NK-92 (cell line): Measurements from ENCODE around the gene BTD.

ENCODE experiments used
- DNase-seq: peaks from one replicate; lab custom pipeline; 2025; ENCODE audit not compliant: unreplicated experiment; lab: John Stamatoyannopoulos, UW

The BTD gene, protein sequence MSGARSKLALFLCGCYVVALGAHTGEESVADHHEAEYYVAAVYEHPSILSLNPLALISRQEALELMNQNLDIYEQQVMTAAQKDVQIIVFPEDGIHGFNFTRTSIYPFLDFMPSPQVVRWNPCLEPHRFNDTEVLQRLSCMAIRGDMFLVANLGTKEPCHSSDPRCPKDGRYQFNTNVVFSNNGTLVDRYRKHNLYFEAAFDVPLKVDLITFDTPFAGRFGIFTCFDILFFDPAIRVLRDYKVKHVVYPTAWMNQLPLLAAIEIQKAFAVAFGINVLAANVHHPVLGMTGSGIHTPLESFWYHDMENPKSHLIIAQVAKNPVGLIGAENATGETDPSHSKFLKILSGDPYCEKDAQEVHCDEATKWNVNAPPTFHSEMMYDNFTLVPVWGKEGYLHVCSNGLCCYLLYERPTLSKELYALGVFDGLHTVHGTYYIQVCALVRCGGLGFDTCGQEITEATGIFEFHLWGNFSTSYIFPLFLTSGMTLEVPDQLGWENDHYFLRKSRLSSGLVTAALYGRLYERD

DNA sequence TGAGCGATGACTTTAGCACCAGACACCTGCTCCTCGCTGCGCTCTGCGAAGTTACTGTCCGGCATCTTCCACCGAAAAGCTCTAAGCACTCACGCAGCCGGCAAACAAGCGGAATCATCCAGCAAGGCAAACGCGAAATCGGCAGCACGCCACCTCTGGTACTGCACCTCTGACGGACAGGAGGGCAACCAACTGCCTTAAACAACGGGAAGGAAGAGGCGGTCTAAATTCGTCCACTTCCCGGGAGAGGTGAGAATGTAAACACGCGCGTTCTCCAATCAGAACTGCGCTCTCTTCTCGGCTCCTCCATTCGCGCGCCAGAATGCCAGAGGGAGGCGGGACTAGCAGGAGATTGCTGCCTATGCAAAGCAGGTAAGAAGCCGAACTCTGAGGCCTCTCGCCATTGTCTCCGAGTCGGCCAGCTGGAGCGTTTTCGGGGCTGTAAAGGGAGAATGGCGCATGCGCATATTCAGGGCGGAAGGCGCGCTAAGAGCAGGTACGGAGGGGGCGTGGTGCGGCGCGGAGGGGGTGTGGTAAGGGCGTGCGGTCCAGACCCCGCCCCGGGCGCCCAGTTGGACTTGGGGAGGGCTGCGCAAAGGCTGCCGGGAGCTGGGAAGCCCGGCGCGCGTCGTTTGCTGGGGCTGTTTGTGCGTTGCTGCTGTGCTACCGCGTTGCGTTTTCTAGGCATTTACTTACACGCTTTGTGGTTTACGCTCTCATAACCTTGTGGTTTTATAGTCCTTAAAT lies at the start of gene BTD, which contains the start of gene HACL1:
Gene BTD, plus strand, starts transcription at position 347 of the 747 bp plus-strand sequence. CDS start 33,695 bp downstream, outside the sequence.
Gene HACL1, minus strand, starts transcription at position 171 of the 747 bp plus-strand sequence. Its CDS starts 106 bp downstream, at position 65.
- DNase-seq, result no peak

DNA sequence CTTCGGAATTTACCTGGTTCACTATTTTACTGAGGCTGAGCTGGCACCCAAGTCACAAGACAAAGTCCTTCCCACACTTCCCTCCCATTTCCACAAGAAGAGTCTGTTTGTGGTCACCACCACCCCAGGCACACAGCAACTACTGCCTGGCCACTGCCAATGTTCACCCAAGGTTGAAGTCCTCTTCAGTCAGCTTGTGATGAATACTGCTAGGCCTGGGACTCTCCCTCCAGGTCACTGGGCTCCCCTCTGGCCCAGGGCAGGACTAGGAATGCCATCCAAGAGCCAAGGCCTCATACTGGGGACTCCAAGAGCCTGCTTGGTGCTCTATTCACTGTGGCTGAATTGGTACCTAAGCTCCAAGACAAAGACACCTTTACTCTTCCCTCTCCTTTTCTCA lies 49.6 kb upstream of the BTD start:
- DNase-seq, result no peak

DNA sequence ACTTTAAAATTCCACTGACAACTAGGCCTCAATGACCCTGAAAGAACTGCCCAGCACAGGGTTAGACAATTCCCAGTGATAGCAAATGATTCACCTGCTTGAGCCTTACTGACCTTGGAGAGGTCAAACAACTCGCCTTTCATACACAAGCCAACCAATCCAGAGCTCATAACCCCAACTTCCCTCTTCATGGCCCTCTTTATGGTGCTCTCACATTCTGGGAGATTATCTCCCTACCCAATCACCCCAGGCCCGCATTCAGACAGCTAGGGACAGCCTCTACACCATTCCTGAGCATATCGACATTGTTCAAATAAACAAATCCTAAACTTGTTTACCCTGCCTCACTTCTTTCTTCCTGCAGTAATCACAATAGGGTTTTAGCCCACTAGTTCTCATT lies 47.8 kb upstream of the BTD start:
- DNase-seq, result no peak

DNA sequence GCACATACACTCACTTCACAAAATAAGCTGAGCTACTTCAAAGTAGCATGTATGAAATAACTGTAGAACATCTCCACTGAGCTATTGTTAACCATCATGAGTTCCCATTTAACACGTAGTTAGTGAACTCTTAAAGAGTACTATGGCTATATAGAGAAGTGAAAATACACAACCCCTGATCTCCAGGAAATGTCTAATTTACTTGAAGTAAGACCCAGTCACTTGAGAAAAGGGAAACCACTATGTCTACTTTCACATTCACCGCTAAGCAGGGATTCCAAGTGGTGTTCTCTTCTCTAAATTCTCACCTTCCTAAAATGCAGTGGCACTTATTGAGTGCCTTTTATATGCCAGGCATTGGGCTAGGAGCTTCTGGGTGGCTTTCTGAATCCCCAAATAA lies 45.0 kb upstream of the BTD start:
- no peak for DNase-seq

DNA sequence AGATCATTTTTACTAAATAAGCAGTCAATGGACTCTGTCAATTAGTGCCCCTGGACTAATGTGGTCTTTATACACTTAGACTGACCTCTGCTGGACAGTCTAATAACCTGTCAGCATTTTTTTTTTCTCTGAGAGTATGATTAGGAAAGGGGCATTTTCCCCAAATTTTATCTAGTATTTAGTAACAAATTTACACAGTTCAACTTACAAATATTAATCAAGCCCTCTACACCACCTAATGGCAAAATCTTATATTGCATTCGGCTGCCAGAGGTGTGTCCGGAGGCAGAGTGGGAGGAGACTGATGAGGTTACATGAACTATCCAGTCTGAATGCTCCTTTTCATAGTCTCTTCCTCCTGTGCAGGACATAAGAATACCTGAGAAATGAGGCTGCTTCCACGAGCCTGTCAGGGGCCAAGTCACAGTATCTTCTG lies 44.0 kb upstream of the BTD start:
- DNase-seq, result no peak

DNA sequence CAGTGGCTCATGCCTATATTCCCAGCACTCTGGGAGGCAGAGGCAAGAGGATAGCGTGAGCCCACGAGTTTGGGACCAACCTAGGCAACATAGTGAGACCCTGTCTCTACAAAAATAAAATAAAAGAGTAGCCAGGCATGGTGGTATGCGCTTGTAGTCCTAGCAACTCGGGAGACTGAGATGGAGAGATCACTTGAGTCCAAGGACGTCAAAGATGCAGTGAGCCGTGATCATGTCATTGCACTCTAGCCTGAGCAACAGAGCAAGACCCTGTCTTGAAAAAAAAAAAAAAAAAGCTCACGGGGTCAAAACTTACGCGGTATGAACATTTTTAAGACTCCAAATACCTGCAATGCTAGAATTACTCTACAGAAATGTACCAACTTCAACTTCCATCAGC lies 43.0 kb upstream of the BTD start:
- no peak for DNase-seq

DNA sequence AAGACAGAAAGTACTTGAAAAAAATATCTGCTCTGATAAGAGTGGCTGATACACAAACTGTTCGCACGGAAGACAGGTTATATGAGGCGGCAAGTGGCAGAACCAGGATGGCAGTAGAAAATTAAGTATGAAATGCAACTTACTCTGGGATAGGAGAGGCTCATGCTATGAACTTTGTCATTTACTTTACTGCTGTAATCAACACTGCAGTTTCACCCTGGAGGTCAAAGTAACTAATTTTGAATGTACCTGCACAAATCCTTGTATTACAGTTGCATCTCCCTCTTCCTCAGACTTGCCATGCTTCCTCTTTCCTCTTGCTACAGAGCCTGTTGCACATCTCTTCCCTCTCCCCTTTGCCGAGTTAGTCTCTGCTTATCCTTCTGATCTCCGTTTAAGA lies 39.0 kb upstream of the BTD start:
- DNase-seq, result no peak

DNA sequence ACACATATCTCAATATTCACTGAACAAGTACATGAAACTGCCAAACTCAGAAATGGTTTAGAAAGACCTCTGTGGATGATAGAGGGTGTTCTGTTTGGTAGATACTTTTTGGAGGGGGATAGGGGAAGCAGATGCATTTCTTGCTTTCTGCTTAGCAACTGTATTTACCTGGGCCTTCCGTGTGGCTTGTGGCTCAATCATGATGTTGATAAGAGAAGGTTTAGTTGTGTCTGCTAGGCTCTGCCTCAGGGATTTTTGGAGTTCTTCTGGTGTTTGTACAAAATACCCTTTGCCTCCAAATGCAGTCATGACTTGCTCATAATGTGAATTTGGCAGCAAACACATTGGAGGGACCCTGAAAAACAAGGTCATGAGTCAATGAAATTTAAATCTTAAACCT lies 38.4 kb upstream of the BTD start:
- no peak for DNase-seq

DNA sequence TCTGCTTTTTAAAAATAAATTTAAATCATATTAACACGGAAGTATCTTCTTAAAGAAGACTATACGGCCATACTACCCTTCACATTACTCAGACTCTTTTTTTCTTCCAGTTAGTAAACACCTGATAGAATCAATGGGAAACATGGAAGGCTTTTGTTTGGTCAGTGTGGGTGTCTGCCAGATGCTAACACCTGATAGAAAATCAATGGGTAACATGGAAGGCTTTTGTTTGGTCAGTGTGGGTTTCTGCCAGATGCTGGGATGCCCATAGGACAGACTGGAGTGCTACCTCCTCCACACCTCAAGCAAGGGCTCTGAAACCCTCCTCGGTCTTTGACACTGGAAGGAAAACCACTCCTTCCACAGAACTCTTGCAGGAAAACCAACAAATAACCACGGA lies 29.4 kb upstream of the BTD start:
- DNase-seq, result no peak

DNA sequence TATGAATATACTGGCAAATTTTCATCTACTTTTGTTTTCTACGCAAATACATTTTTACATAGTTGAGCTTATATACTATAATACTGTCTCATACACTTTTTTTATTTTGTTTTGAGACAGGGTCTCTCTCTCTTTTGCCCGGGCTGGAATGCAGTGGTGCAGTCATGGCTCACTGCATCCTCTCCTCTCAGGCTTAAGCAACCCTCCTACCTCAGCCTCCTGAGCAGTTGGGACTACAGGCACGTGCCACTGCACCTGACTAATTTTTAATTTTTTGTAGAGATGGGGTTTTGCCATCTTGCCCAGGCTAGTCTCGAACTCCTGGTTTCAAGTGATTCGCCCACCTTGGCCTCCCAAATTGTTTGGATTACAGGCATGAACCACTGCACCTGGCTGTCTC lies 26.1 kb upstream of the BTD start:
- no peak for DNase-seq

DNA sequence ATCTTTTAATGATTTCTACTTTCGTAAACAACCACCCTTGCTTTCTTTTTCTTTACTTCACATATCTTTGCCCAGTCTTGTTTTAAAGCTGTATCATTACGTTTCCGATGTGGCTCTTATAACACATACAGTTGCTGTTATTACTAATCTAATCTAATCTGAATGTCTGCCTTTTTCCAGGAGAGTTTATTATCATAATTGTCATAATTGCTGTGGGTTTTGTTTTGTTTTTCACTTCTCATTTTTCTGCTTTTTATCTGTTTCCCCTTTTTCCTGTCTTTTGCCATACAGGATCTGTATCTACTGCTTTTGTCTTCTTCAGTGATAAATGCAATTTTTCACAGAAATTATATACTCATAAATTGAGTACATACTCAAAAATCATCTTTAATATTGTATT lies 25.1 kb upstream of the BTD start:
- DNase-seq, result no peak

DNA sequence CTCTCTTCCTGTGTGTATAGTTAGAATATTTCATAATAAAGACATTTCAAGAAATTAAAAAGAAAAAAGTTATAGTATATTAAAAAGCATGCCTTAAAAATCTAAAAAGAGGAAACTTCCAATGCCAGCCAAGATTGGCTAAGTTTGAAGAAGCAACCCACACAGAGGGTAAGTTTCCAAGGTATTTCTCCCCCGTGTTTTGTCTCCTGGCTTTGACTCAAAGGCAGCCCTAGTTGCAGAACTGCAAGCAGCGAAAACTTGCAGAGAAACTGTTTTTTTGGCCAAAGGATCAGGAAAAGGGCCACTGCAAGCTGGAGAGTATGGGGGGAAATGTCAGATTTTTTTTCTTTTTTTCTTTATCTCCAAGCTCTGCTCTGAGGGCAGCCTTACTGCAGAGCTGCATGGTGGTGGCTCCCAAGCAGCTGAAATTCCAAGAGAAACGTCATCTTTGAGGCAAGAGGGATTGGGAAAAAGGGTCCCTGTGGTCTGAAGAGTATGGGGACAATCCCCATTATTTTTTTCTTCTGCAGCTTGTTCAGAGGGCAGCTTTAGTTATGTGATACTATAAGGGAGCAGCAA lies 23.2 kb upstream of the BTD start:
- no peak for DNase-seq

DNA sequence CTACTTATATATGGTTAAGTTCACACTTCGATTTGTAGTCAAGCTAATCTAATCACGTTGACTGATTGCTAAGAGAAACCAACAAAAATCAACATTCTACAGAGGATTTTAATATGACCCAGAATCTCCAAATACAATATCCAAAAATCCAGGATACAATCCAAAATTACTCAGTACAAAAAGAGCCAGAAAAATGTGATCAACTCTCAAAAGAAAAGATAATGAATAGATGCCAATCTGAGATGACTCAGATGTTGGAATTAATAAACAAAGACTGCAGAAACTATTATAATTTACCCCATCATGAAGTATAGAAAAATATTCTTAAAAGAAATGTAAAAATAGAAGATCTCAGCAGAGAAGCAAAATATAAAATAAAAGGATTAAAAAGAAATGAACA lies 22.5 kb upstream of the BTD start:
- DNase-seq, result no peak

DNA sequence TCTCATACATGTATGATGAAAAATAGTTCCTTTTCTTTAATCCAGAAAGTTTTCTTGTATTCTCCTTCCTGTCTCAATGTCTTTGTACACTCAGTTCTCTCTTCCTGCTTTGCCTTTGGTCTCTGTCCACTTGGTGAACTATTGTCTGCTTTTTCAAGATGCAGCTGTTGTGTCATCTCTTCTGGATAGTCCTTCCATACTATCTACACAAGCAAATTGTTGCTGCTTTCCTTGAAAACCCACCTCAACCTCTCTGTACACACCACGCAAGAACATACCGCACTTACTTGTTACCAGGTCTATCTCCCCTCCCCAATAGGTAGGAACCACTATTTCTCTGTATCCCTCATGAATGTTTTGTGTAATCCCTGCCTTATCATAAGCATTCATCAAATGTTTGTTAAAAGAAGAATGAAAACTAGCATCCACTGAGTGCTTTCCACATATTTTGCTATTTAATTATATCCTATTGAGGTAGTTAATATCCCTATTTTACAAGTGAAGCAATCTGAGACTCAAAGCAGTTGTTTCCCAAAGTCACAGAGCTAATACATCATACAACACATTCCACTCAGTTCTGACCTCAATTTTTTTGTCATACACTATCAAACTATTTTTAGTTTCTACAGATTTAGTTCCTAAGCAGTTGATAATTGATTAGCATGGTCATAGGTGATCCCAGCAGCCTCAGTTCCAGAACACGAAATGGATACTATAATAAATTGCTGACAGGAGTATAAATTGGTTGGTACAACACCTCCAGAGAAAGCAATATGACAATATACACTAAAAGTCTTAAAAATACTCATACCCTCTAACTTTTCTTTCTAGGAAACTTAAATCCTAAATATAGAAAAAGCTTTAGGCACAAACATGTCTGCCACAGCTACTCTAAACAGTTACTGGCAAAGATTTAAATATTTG lies 19.8 kb upstream of the BTD start:
- DNase-seq, result no peak

DNA sequence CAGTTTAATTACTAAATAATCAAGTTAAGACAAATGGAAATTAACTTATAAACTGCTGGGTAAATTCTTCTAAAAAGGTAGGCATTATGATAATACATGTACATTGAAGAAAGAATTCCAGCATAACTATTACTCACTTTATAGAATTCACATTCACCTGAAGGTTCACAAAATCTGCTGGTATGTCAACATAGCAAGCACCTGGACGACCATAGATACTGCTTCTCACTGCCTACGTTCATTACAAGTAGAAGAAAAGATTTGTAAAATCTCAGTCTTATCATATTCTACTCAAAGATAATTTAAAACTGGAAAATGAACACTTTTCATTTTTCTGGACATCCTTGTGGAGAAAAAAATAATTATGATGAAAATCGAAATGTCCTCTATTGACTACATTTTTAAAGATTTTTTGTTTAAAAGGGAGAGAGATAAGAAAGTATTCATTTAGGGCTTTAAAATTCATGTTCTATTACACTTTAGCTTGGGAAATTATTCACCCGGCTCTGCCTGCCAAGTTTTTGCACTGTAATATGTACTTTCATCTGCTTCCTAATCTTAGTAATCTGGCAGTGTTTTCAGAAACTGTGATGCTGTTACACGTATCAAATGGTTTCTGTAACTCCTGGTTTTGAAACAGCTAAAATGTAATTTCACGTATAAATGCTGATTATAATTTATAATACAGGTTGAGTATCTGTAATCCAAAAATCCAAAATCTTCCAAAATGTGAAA lies 16.3 kb upstream of the BTD start:
- DNase-seq, result no peak

DNA sequence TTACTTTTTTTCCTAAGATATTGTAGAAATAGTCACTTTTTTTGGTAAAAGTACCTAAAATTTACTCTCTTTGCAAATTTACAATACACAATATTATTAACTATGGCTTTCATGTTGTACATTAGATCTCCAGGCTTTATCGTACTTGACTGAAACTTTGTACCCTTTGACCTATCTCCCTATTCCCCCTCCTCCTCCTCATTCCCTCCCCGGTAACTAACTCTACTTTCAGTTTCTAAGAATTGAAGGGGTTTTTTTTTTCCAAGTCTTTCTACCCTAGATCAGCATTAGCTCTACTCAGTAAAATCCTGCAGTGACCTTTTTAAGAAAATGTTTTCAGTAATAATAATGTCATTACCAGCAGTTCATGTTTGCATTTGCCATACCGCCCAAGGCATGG lies 10.3 kb upstream of the BTD start:
- no peak for DNase-seq

DNA sequence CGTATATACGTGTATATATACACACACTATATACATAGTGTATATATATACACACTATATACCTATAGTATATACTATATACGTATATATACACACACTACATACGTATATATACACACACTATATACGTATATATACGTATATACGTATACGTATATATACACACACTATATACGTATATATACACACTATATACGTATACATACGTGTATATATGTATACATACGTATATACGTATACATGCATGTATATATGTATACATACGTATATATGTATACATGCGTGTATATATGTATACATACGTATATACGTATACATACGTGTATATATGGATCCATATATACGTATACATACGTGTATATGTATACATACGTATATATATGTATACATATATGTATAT lies 9.6 kb upstream of the BTD start:
- no peak for DNase-seq

DNA sequence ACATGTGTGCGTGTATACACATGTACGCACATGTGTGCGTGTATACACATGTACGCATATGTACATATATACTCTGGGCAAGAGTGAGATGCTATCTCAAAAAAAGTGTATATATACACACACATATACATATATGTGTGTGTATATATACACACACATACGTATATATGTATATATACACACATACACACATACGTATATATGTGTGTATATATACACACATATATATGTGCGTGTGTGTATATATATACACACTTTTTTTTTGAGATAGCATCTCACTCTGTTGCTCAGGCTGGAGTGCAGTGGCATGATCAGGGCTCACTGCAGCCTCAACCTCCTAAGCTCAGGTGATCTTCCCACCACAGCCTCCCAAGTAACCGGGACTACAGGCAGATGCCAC lies 8.6 kb upstream of the BTD start:
- DNase-seq, result no peak

DNA sequence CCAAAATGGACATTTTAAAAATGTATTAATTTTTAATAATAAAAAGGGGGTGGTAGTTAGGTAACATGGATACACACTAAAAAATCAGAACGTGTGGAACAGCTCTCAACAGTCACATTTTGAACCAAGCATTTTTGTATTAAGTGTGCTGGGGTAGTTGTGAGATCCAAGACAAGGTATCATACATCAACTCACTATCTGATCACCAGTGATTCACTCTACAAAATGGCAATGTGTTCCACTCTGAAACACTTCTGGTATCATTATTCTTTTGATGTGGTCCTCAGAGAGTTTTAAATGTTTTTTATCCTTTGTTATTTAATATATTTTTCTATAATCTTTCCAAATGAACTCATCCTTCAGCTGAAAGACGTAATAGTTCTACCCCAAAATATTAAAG lies 5.6 kb upstream of the BTD start:
- no peak for DNase-seq

DNA sequence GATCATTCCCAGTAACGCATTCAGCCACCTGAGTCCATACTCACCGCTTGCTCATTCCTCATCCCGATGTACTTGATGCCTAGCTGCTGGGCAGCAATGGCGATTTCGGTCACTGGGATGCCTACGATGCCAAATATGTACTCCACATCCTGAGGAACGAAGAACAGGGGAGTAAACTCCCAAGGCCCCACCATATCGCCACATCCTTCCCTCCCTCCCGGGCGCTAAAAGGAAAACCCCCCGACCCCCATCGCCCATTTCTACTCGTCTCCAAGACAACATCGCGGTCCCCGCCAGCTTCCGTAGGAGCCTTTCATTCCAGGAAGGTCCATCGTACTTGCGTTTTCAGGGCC lies 523 bp upstream of the BTD start:
- no peak for DNase-seq
